ENCODE measurements around the gene CMTM4.
"Not testable (repeated sequence)": the region's sequence is repeated elsewhere in the genome, so short reads cannot be mapped to it uniquely, and the experiment has no call there.

Gene CMTM4

DNA sequence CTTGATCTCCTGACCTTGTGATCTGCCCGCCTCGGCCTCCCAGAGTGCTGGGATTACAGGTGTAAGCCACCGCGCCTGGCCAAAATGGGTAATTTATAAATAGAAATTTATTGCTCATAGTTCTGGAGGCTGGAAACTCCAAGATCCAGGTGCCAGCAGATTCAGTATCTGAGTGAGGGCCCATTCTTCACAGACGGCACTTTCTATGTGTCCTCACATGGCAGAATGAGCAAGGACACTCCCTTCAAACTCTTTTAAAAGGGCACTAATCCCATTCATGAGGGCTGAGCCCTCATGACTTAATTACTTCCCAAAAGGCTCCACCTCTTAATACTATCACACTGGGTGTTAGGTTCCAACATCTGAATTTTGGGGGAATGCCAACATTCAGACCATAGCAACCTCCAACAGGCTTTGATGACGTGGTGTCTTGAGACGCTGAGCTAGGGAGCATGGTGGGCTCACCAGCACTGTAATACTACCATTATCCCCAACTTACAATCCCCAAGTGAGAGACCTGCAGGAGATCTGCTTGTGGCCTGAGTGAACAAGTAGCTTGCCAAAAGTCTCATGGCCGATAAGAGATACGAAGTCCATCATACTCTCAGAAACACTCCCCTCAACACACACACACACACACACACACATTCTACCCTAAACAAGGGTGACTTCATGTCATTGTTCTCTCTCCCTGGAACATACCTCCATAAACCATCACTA is 8.5 kb downstream of the CMTM4 start:
- TF ChIP-seq, protein P1, sequence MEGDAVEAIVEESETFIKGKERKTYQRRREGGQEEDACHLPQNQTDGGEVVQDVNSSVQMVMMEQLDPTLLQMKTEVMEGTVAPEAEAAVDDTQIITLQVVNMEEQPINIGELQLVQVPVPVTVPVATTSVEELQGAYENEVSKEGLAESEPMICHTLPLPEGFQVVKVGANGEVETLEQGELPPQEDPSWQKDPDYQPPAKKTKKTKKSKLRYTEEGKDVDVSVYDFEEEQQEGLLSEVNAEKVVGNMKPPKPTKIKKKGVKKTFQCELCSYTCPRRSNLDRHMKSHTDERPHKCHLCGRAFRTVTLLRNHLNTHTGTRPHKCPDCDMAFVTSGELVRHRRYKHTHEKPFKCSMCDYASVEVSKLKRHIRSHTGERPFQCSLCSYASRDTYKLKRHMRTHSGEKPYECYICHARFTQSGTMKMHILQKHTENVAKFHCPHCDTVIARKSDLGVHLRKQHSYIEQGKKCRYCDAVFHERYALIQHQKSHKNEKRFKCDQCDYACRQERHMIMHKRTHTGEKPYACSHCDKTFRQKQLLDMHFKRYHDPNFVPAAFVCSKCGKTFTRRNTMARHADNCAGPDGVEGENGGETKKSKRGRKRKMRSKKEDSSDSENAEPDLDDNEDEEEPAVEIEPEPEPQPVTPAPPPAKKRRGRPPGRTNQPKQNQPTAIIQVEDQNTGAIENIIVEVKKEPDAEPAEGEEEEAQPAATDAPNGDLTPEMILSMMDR (conservative IDR thresholded peaks at IDR 0.05; ENCODE audit: low read length), result no peak
- no peak for DNase-seq (ENCODE audit: low read depth)
- H3K4me3 ChIP-seq (ENCODE audit: low read length), result no peak overlapping the region

GRCh38 chr16:66685501-66686115 is 10.9 kb downstream of the CMTM4 start:
- H3K4me3 ChIP-seq (ENCODE audit: low read length); DNase-seq (ENCODE audit: low read depth): not testable (repeated sequence)

- no peak overlapping the region for H3K4me3 ChIP-seq (ENCODE audit: low read length)
- TF ChIP-seq, protein P1 (conservative IDR thresholded peaks at IDR 0.05; ENCODE audit: low read length), result 0 out of 2 replicates have a peak, but pooled peaks have one; percentile 3
- DNase-seq (ENCODE audit: low read depth), result peak; percentile 51
Observed at GRCh38 chr16:66682271-66682670, 14.3 kb downstream of the CMTM4 start.

DNA sequence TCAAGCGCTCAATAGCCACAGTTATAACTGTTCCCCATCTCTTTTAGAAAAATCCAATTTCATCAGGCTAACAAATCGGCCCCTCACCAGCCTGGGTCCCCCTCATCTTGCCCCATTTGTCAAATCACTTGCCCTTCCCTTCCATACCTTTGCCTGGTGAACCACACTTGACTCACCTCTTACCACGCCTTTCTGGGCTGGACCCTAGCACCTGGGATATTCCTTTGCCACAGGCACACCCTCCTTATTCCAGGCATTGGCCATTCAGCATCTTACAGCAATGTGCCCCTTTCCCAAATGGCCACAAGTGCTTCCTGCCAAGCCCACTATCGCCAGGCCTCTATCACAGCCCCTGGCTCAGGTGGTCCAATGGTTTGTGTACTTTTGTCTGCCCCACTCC is 14.9 kb downstream of the CMTM4 start:
- TF ChIP-seq, protein P1 (conservative IDR thresholded peaks at IDR 0.05; ENCODE audit: low read length), result no peak
- DNase-seq (ENCODE audit: low read depth), result no peak
- H3K4me3 ChIP-seq (ENCODE audit: low read length), result no peak overlapping the region

DNA sequence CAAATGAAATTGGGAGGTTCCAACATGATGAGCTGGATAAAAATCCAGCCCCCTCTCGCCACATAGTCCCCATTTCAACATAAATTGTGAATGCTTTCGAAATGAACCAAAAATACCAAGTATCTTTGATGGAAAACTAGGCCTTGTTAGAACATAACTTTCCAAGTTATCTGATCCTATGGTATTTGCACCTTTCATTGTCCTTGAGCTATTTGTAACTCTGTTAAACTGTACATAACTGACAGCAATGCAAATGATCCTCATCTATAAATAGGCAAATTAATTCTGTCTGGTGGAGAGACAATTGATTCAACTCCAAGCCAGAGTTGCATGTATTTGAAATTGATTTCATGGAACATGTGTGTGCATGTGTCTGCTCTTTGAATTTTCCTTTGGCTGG is 18.2 kb downstream of the CMTM4 start:
- TF ChIP-seq, protein P1 (conservative IDR thresholded peaks at IDR 0.05; ENCODE audit: low read length), result no peak
- no peak overlapping the region for H3K4me3 ChIP-seq (ENCODE audit: low read length)
- peak; percentile 46 for DNase-seq (ENCODE audit: low read depth)

DNA sequence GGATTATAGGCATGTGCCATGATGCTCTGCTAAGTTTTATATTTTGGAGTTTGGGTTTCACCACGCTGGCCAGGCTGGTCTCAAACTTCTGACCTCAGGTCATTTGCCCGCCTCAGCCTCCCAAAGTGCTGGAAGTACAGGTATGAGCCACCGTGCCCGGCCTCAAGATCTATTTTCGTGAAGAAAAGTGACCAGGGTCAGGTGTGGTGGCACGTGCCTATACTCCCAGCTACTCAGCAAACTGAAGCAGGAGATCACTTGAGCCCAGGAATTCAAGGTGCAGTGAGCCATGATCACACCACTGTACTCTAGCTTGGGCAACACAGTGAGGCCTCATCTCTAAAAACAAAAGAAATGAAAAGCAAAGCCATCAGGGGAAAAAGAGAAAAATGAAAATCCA is 18.7 kb downstream of the CMTM4 start:
- DNase-seq (ENCODE audit: low read depth), result no peak
- H3K4me3 ChIP-seq (ENCODE audit: low read length), result no peak overlapping the region
- TF ChIP-seq, protein P1 (conservative IDR thresholded peaks at IDR 0.05; ENCODE audit: low read length), result no peak

- TF ChIP-seq, protein P1 (conservative IDR thresholded peaks at IDR 0.05; ENCODE audit: low read length), result no peak
- DNase-seq (ENCODE audit: low read depth), result no peak
- no peak overlapping the region for H3K4me3 ChIP-seq (ENCODE audit: low read length)
Observed at GRCh38 chr16:66677179-66677578, 19.4 kb downstream of the CMTM4 start.
